Mucosa of descending colon (tissue), 3 donors: Measurements from ENCODE around the gene IFT43. TPM values are rescaled to one million over a fixed set of nuclear protein-coding genes. Genes with fewer than 3 reads are reported as not detected.

ENCODE experiments used
- ATAC-seq: fragments of 200-7000 bp; cut with Tn5 transposase; one replicate; pipeline ENCODE4 v1.9.1; 2020; ENCODE audit warnings: mild to moderate bottlenecking, moderate library complexity
- DNase-seq, 3 donors: peaks; one replicate each; pipeline ENCODE4 v3.0.0-alpha.2; 2020
- H3K36me3 ChIP-seq: fragments of 200-600 bp; one replicate; pipeline ENCODE4 v1.8.0; 2021; ENCODE audit warnings: low read depth, mild to moderate bottlenecking
- H3K4me1 ChIP-seq: fragments of 200-600 bp; one replicate; pipeline ENCODE4 v1.8.0; 2021; ENCODE audit warnings: low read depth, mild to moderate bottlenecking
- H3K4me3 ChIP-seq: fragments of 200-600 bp; one replicate; pipeline ENCODE4 v1.8.0; 2021; ENCODE audit warnings: mild to moderate bottlenecking
- H3K9me3 ChIP-seq: fragments of 200-600 bp; one replicate; pipeline ENCODE4 v1.8.0; 2021; ENCODE audit warnings: mild to moderate bottlenecking
- CTCF ChIP-seq: fragments of 200-600 bp; IDR thresholded peaks from one replicate; pipeline ENCODE4 v1.8.0; 2022; ENCODE audit warnings: antibody characterized with exemption, mild to moderate bottlenecking
- intact Hi-C, 2 donors: fragments of 100-400 bp; cut with DNase I in 1 of 2; cut with micrococcal nuclease in 1 of 2; formaldehyde crosslinking; loops; one replicate each; pipeline versions ENCODE4 v1.11.0 to v1.11.1; 2022; cut with DNase I, micrococcal nuclease
- total RNA-seq, 3 donors: library from RNA; stranded (reverse); fragmentation: NEBNext Ultra II Directional in 2 of 3; extraction: Animal tissue kit (Norgen Biotek cat#: 25700) in 2 of 3; gene quantifications; one replicate each; pipeline versions ENCODE4 v1.2.1 to v1.2.4, GENCODE V29; 2021 to 2023
- donor health status: DM: no; HTN: no; CAD: no; lungs with moderate emphysema.
- donor health status: DM: no; HTN: no; CAD: no.
- donor health status: DM: no; HTN: yes; CAD: no.

The IFT43 gene
- total RNA-seq, 3 donors from 2014 or later: 27.3 to 64.0 (median 27.5) TPM

GRCh38 chr14:76015191-76015590 lies 29.6 kb downstream of the IFT43 start:
- no peak overlapping the region for H3K4me3 ChIP-seq
- no peak for DNase-seq
- no peak for ATAC-seq
- H3K36me3 ChIP-seq: no peaks in the 10 kb centered on the region
- peaks cover 6% of the 10 kb centered on the region for H3K9me3 ChIP-seq
- intact Hi-C loops: no loop called here
- TF ChIP-seq CTCF: no peak
- no peaks in the 10 kb centered on the region for H3K4me1 ChIP-seq

- Histone ChIP-seq H3K9me3 (peaks cover 6% of the 10 kb centered on the region), H3K4me1 (no peaks in the 10 kb centered on the region), H3K36me3 (no peaks in the 10 kb centered on the region), H3K4me3 (no peak overlapping the region)
- TF ChIP-seq CTCF: no peak
- intact Hi-C loops: no loop called here
- DNase-seq: no peak
- ATAC-seq: no peak
Measured at GRCh38 chr14:76015668-76016067, 30.1 kb downstream of the IFT43 start.

DNA sequence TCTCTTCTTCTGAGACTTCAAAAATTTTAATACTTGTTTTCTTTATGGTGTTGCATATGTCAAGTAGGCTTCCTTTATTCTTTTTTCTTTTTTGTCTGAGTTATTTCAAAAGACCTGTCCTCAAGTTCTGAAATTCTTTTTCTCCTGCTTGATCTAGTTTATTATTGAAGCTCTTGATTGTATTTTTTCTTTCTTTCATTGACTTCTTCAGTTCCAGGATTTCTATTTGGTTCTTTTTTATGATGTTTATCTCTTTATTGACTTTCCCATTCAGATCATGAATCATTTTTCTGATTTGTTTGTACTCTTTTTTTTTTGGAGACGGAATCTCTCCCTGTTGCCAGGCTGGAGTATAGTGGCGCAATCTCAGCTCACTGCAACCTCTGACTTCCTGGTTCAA lies 34.1 kb downstream of the IFT43 start:
- H3K4me3 ChIP-seq: no peak overlapping the region
- H3K4me1 ChIP-seq: no peaks in the 10 kb centered on the region
- no peak for ATAC-seq
- H3K9me3 ChIP-seq: peaks cover 6% of the 10 kb centered on the region
- intact Hi-C loops: no loop called here
- DNase-seq: no peak
- H3K36me3 ChIP-seq: no peaks in the 10 kb centered on the region
- no peak for TF ChIP-seq CTCF

- no peak for TF ChIP-seq CTCF
- DNase-seq (no peak), ATAC-seq (no peak)
- intact Hi-C loops: no loop called here
- Histone ChIP-seq H3K4me3 (no peak overlapping the region), H3K9me3 (peaks cover 6% of the 10 kb centered on the region), H3K4me1 (no peaks in the 10 kb centered on the region), H3K36me3 (no peaks in the 10 kb centered on the region)
Measured at GRCh38 chr14:76022991-76023390, 37.4 kb downstream of the IFT43 start.

DNA sequence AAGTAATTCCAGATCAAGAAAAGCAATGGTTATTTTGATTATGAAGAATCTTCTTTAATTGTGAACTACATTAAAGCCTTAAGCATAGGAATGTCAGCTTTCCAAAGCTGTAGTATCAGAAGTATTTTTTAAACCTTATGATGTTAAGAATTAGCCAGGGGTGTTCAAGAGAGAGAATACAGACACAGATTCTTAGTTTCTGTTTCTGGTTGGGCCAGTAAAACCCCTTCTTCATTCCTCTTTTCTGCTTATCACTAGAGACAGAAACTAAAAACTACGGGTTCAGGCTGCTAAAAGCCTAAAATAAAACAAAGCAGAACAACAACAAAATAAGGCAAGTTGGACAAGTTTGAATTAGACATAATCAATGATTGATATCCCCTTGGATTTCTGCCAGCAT lies 38.2 kb downstream of the IFT43 start:
- Histone ChIP-seq H3K9me3 (peaks cover 6% of the 10 kb centered on the region), H3K36me3 (no peaks in the 10 kb centered on the region), H3K4me3 (no peak overlapping the region), H3K4me1 (no peaks in the 10 kb centered on the region)
- no peak for TF ChIP-seq CTCF
- intact Hi-C loops: no loop called here
- ATAC-seq (no peak), DNase-seq (no peak)

DNA sequence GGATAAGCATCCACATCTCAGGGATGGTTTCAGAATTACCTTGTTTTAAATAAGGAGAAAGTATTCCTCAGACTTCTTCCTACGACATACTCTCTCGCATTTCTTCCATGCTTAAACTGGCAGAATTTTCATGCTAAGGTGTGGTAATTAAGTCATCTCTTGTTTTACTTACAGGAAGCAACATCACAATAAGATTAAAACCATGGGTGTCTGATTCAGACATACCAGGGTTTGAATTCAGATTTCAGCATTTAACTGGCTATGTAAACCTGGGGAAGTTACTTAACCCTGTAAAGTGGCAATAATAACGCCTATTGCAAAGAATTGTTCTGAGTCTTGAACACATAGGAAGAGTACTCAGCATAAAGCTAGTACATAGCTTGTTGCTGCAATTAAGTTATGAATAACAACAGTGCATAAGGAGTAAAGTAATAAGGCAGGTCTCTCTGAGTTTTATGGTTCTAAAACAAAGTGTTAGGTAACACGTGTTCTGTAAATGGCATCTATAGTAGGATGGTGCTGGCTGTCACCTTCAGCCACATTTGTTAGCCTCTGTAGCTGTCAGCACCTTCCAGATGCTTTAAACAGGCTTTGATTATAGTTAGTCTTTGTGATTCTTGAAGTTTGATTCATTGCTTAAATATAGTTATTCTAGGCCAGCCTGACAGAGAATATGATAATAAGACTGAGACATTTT lies 38.8 kb downstream of the IFT43 start:
- intact Hi-C loops: no loop called here
- no peak for TF ChIP-seq CTCF
- Histone ChIP-seq H3K9me3 (peaks cover 2% of the 10 kb centered on the region), H3K4me3 (no peak overlapping the region), H3K36me3 (no peaks in the 10 kb centered on the region), H3K4me1 (no peaks in the 10 kb centered on the region)
- ATAC-seq (peak; percentile 51), DNase-seq (no peak)
